ENCODE data around the gene SELENOW.
"Not testable (repeated sequence)": the region's sequence is repeated elsewhere in the genome, so short reads cannot be mapped to it uniquely, and the experiment has no call there.

SELENOW gene

GRCh38 chr19:47816270-47816669, 37.8 kb downstream of the SELENOW start:
- H3K27me3 ChIP-seq (ENCODE audit: control insufficient read depth, insufficient read depth, low read length): peaks cover 17% of the 10 kb centered on the region

DNA sequence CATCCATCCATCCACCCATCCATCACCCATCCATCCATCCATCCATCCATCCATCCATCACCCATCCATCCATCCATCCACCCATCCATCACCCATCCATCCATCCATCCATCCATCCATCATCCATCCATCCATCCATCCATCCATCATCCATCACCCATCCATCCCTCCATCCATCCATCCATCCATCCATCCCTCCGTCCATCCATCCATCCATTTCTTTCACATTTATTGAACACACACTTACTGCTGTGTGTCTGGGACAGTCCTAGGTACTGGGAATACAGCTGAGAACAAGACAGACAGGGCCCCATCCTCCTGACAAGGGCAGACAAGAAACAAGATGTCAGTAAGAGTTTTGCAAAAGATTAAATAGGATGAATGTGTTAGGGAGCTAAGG, 39.7 kb downstream of the SELENOW start:
- not testable (repeated sequence) for H3K4me1 ChIP-seq (ENCODE audit: control insufficient read depth, insufficient read depth, low read length); H3K9ac ChIP-seq (ENCODE audit: low read length); H3K9me3 ChIP-seq (ENCODE audit: control insufficient read depth, low read length); H3K36me3 ChIP-seq (ENCODE audit: control insufficient read depth, insufficient read depth, low read length); H3K4me3 ChIP-seq (ENCODE audit: low read length)
- H3K27me3 ChIP-seq (ENCODE audit: control insufficient read depth, insufficient read depth, low read length): peaks cover 24% of the 10 kb centered on the region

More at GRCh38 chr19:47816270-47816669, 37.8 kb downstream of the SELENOW start:
- not testable (repeated sequence) for H3K4me3 ChIP-seq (ENCODE audit: low read length); H3K36me3 ChIP-seq (ENCODE audit: control insufficient read depth, insufficient read depth, low read length); H3K4me1 ChIP-seq (ENCODE audit: control insufficient read depth, insufficient read depth, low read length); H3K9me3 ChIP-seq (ENCODE audit: control insufficient read depth, low read length); H3K9ac ChIP-seq (ENCODE audit: low read length)

DNA sequence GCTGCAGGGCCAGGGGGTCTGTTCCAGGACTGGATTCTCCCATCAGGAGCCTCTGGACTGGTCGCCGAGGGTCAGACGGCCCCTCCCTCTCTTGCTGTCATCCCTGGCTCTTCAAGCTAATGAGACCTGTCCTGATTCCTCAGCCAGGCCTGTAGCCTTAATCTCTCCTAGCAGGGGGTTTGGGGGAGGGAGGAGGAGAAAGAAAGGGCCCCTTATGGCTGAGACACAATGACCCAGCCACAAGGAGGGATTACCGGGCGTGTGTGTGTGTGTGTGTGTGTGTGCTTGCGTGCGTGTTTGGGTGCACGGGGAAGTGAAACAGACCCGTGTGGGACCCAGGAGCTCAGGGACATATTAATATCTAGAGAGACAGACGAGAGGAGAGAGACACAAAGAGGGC, 41.4 kb downstream of the SELENOW start:
- Histone ChIP-seq H3K4me3 (ENCODE audit: low read length) (no peak overlapping the region), H3K36me3 (ENCODE audit: control insufficient read depth, insufficient read depth, low read length) (no peaks in the 10 kb centered on the region), H3K4me1 (ENCODE audit: control insufficient read depth, insufficient read depth, low read length) (no peaks in the 10 kb centered on the region), H3K9me3 (ENCODE audit: control insufficient read depth, low read length) (no peaks in the 10 kb centered on the region), H3K9ac (ENCODE audit: low read length) (no peak overlapping the region), H3K27me3 (ENCODE audit: control insufficient read depth, insufficient read depth, low read length) (peaks cover 24% of the 10 kb centered on the region)

- Histone ChIP-seq H3K4me1 (ENCODE audit: control insufficient read depth, insufficient read depth, low read length) (no peaks in the 10 kb centered on the region), H3K4me3 (ENCODE audit: low read length) (no peak overlapping the region), H3K36me3 (ENCODE audit: control insufficient read depth, insufficient read depth, low read length) (no peaks in the 10 kb centered on the region), H3K9me3 (ENCODE audit: control insufficient read depth, low read length) (no peaks in the 10 kb centered on the region), H3K9ac (ENCODE audit: low read length) (no peak overlapping the region), H3K27me3 (ENCODE audit: control insufficient read depth, insufficient read depth, low read length) (peaks cover 24% of the 10 kb centered on the region)
Observed at GRCh38 chr19:47820410-47820809, 41.9 kb downstream of the SELENOW start.

GRCh38 chr19:47821460-47822020, 43.0 kb downstream of the SELENOW start, which contains the start of gene CRX:
TSS of gene CRX (plus strand) at chr19:47821937. CDS start at chr19:47834444, 12,507 bp downstream.
- Histone ChIP-seq H3K4me3 (ENCODE audit: low read length) (no peak within 1 kb of the TSS), H3K4me1 (ENCODE audit: control insufficient read depth, insufficient read depth, low read length) (no peaks in the 10 kb centered on the region), H3K27me3 (ENCODE audit: control insufficient read depth, insufficient read depth, low read length) (peaks cover 24% of the 10 kb centered on the region), H3K9ac (ENCODE audit: low read length) (no peak within 1 kb of the TSS), H3K9me3 (ENCODE audit: control insufficient read depth, low read length) (no peaks in the 10 kb centered on the region), H3K36me3 (ENCODE audit: control insufficient read depth, insufficient read depth, low read length) (no peaks in the 10 kb centered on the region)

GRCh38 chr19:47824396-47824795, 45.9 kb downstream of the SELENOW start:
- no peaks in the 10 kb centered on the region for H3K9me3 ChIP-seq (ENCODE audit: control insufficient read depth, low read length)
- H3K36me3 ChIP-seq (ENCODE audit: control insufficient read depth, insufficient read depth, low read length): no peaks in the 10 kb centered on the region
- no peak overlapping the region for H3K4me3 ChIP-seq (ENCODE audit: low read length)
- H3K27me3 ChIP-seq (ENCODE audit: control insufficient read depth, insufficient read depth, low read length): peaks cover 24% of the 10 kb centered on the region
- H3K9ac ChIP-seq (ENCODE audit: low read length): no peak overlapping the region
- H3K4me1 ChIP-seq (ENCODE audit: control insufficient read depth, insufficient read depth, low read length): no peaks in the 10 kb centered on the region

DNA sequence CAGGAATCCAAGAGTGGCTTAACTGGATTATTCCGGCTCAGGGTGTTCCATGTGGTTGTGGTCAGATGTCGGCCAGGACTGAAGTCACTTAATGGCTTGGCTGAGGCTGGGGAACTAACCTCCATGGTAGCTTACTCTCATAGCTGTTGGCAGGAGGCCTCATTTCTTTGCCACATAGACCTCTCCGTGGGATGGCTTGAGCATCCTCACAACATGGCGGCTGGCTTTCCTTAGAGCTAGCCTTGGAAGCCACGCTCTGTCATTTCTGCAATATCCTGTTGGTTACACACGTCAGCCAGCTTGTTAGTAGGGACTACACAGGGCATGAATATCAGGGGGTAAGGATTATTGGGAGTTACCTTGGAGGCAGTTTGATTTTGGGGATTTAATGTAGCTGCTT, 48.3 kb downstream of the SELENOW start:
- Histone ChIP-seq H3K9ac (ENCODE audit: low read length) (no peak overlapping the region), H3K4me1 (ENCODE audit: control insufficient read depth, insufficient read depth, low read length) (no peaks in the 10 kb centered on the region), H3K36me3 (ENCODE audit: control insufficient read depth, insufficient read depth, low read length) (no peaks in the 10 kb centered on the region), H3K27me3 (ENCODE audit: control insufficient read depth, insufficient read depth, low read length) (peaks cover 5% of the 10 kb centered on the region), H3K9me3 (ENCODE audit: control insufficient read depth, low read length) (no peaks in the 10 kb centered on the region), H3K4me3 (ENCODE audit: low read length) (no peak overlapping the region)

- H3K4me3 ChIP-seq (ENCODE audit: low read length): no peak overlapping the region
- H3K9me3 ChIP-seq (ENCODE audit: control insufficient read depth, low read length): no peaks in the 10 kb centered on the region
- no peak overlapping the region for H3K9ac ChIP-seq (ENCODE audit: low read length)
- H3K36me3 ChIP-seq (ENCODE audit: control insufficient read depth, insufficient read depth, low read length): no peaks in the 10 kb centered on the region
- H3K27me3 ChIP-seq (ENCODE audit: control insufficient read depth, insufficient read depth, low read length): peaks cover 4% of the 10 kb centered on the region
- no peaks in the 10 kb centered on the region for H3K4me1 ChIP-seq (ENCODE audit: control insufficient read depth, insufficient read depth, low read length)
Observed at GRCh38 chr19:47832723-47833122, 54.2 kb downstream of the SELENOW start.

Measured in mucosa of stomach (tissue), 1 donor.